K562 (cell line): Measurements from ENCODE around the gene ERN1. TPM values are rescaled to one million over a fixed set of nuclear protein-coding genes. Genes with fewer than 3 reads are reported as not detected.

Experiments
- CBFA2T2 ChIP-seq: fragments of 450-650 bp; conservative IDR thresholded peaks from 2 replicates; pipeline ENCODE4 v1.6.1; 2017; ENCODE audit warnings: mild to moderate bottlenecking
- CHD1 ChIP-seq: fragments of 200-600 bp; sonication (generic); IDR thresholded peaks from one replicate; pipeline ENCODE4 v1.6.1; 2012; ENCODE audit warnings: mild to moderate bottlenecking, moderate library complexity, low read length, inconsistent platforms
- DPF2 ChIP-seq: fragments of 450-650 bp; IDR thresholded peaks from 2 replicates; pipeline ENCODE4 v1.6.1; 2016
- E2F3 ChIP-seq: fragments of 250-450 bp; sonication (Bioruptor Pico); IDR thresholded peaks from 2 replicates; pipeline ENCODE4 v1.4.0; 2020; ENCODE audit warnings: mild to moderate bottlenecking
- ETV6 ChIP-seq, 3 experiments: fragments of 150-350 bp in 1 of 3; sonication (generic) in 1 of 3; formaldehyde crosslinking in 1 of 3; IDR thresholded peaks; 2 replicates each; pipeline versions ENCODE4 v1.6.1 to v1.8.0; 2014 to 2022; ENCODE audit warnings: borderline replicate concordance in 2 of 3, low read depth in 2 of 3, antibody characterized with exemption in 1 of 3, low read length in 1 of 3, mild to moderate bottlenecking in 1 of 3, missing genetic modification reagents in 1 of 3
- GABPA ChIP-seq: fragments of 200-800 bp; sonication (Bioruptor generic); conservative IDR thresholded peaks from 2 replicates; pipeline ENCODE4 v1.6.1; 2016; ENCODE audit warnings: low read depth, missing genetic modification characterization, missing compliant biosample characterization
- GTF2F1 ChIP-seq: IDR thresholded peaks from 2 replicates; pipeline ENCODE4 v1.6.1; 2011; ENCODE audit warnings: low read depth, low read length, improper control_type of control experiment
- MCM5 ChIP-seq: fragments of 450-650 bp; IDR thresholded peaks from 2 replicates; pipeline ENCODE4 v1.6.1; 2016; ENCODE audit warnings: low read depth
- MTA2 ChIP-seq: fragments of 450-650 bp; IDR thresholded peaks from 2 replicates; pipeline ENCODE4 v1.6.1; 2016; ENCODE audit warnings: low read depth
- MYC ChIP-seq, 2 experiments: fragments of 250-450 bp in 1 of 2; sonication (Bioruptor Pico) in 1 of 2; IDR thresholded peaks; 2 replicates each; pipeline versions ENCODE4 v1.5.1 to v1.6.1; 2012 to 2021; ENCODE audit warnings: low read depth in 2 of 2, borderline replicate concordance in 1 of 2, improper control_type of control experiment in 1 of 2, low read length in 1 of 2, mild to moderate bottlenecking in 1 of 2, moderate library complexity in 1 of 2
- NCOA4 ChIP-seq: fragments of 450-650 bp; IDR thresholded peaks from 2 replicates; pipeline ENCODE4 v1.6.1; 2018; ENCODE audit warnings: mild to moderate bottlenecking; ENCODE audit not compliant: partially characterized antibody
- NFE2 ChIP-seq: IDR thresholded peaks from 2 replicates; pipeline ENCODE4 v1.6.1; 2014; ENCODE audit warnings: antibody characterized with exemption, low read depth
- POLR3A ChIP-seq: IDR thresholded peaks from 2 replicates; pipeline ENCODE4 v1.6.1; 2011; ENCODE audit warnings: borderline replicate concordance, mild to moderate bottlenecking, moderate library complexity; ENCODE audit not compliant: insufficient read length, insufficient read depth; ENCODE audit errors: extremely low read depth
- SMARCA5 ChIP-seq: fragments of 450-650 bp; IDR thresholded peaks from 2 replicates; pipeline ENCODE4 v1.6.1; 2016
- SMARCC2 ChIP-seq: fragments of 450-650 bp; IDR thresholded peaks from 2 replicates; pipeline ENCODE4 v1.6.1; 2017; ENCODE audit warnings: antibody characterized with exemption, moderate library complexity, mild to moderate bottlenecking, low read depth
- SREBF1 ChIP-seq: fragments of 150-350 bp; IDR thresholded peaks from 2 replicates; pipeline ENCODE4 v1.6.1; 2014; ENCODE audit warnings: antibody characterized with exemption, low read depth, low read length, borderline replicate concordance
- TRIM28 ChIP-seq: fragments of 450-650 bp; IDR thresholded peaks from 2 replicates; pipeline ENCODE4 v1.6.1; 2017
- TSC22D4 ChIP-seq: fragments of 450-650 bp; IDR thresholded peaks from 2 replicates; pipeline ENCODE4 v1.6.1; 2016; ENCODE audit warnings: missing genetic modification characterization, missing biosample characterization, control low read depth
- ZBTB9 ChIP-seq: fragments of 450-650 bp; formaldehyde crosslinking; IDR thresholded peaks from 2 replicates; pipeline ENCODE4 v1.4.0; 2020; ENCODE audit warnings: mild to moderate bottlenecking, moderate library complexity
- ZFP30 ChIP-seq: fragments of 250-450 bp; sonication (Bioruptor Pico); IDR thresholded peaks from 2 replicates; pipeline ENCODE4 v1.8.0; 2022; ENCODE audit warnings: moderate library complexity, mild to moderate bottlenecking, inconsistent platforms, borderline replicate concordance
- ZKSCAN1 ChIP-seq: fragments of 150-350 bp; IDR thresholded peaks from 2 replicates; pipeline ENCODE4 v1.6.1; 2016; ENCODE audit warnings: low read depth, low read length
- ZKSCAN8 ChIP-seq: fragments of 200-800 bp; sonication (Bioruptor generic); IDR thresholded peaks from 2 replicates; pipeline ENCODE4 v1.6.1; 2016; ENCODE audit warnings: missing genetic modification characterization, missing compliant biosample characterization
- ZNF12 ChIP-seq: sonication (generic); formaldehyde crosslinking; IDR thresholded peaks from 2 replicates; pipeline ENCODE4 v1.4.0; 2020; ENCODE audit warnings: mild to moderate bottlenecking, missing genetic modification reagents
- ZNF212 ChIP-seq: fragments of 450-650 bp; formaldehyde crosslinking; IDR thresholded peaks from 2 replicates; pipeline ENCODE4 v1.4.0; 2020; ENCODE audit warnings: mild to moderate bottlenecking
- polyA plus RNA-seq, 8 experiments: library from polyadenylated mRNA; depleted of rRNA in 4 of 8; stranded (reverse) in 5 of 8; unstranded in 3 of 8; fragments of >200 nt; fragmentation: Nextera tagmentation in 2 of 8; fragmentation: Illumina TruSeq in 1 of 8; extraction: Ambion mirVana in 2 of 8; extraction: Trizol in 1 of 8; gene quantifications; 2 replicates each; pipeline versions ENCODE4 v1.2.1 to v1.2.3, GENCODE V29; 2011 to 2014; ENCODE audit warnings: inconsistent platforms in 1 of 8, missing spikeins in 1 of 8
- total RNA-seq, 7 experiments: library from RNA; depleted of rRNA in 6 of 7; stranded (reverse); fragments of >200 nt in 6 of 7; fragmentation: Illumina TruSeq in 2 of 7; extraction: Trizol in 2 of 7; gene quantifications; 2 replicates each; pipeline versions ENCODE4 v1.2.1 to v1.2.3, GENCODE V29; 2011 to 2021; ENCODE audit warnings: low replicate concordance in 1 of 7
- TF ChIP-seq, protein P1 (sequence below): fragments of 250-450 bp; sonication (Bioruptor Pico); IDR thresholded peaks from 2 replicates; pipeline ENCODE4 v1.5.1; 2021; ENCODE audit warnings: mild to moderate bottlenecking
- TF ChIP-seq, protein P2 (sequence below): fragments of 450-650 bp; formaldehyde crosslinking; IDR thresholded peaks from 2 replicates; pipeline ENCODE4 v1.4.0; 2022; ENCODE audit warnings: missing genetic modification characterization

Gene ERN1
- total and polyA plus RNA-seq, 9 of the 15 experiments (the other 6 are each of a cell fraction or from before 2014, with no cell fraction given) = 2.1 to 22.5 (median 7.3) TPM

DNA sequence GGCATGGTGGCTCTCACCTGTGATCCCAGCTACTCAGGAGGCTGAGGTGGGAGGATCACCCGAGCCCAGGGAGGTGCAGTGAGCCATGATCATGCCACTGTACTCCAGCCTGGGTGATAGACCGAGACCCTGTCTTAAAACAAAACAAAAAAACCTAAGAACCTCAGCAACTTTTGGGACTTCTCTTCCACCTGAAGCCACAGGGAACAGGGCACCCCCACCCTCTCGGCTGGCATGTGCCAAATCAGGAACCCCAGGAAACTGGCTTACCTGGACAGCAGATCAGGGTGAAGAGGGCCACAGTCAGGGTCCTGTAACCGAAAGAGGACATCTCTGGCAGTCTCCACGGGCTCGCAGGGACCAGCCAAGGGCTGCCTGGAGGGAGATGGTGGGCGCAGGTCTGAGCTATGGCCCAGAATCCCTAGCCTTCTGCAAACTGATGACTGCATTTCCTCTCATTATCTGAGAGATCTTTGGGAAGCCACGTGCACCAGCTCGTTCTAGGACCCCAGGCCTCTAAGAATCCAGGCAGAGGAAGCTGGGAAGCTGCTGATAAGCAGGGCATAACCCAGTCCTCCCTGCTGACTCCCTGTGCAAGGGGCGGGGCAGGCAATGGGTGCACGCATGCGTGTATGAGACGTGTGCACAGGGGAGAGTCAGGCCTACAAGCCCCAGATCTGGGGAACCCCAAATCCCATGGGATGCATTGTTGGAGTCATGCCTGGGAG, 123.4 kb downstream of the ERN1 start (continued):
- TF ChIP-seq SMARCC2 (peak; percentile 27; the same call in 1 of the 2 replicates), TSC22D4 (tag) (no peak), CBFA2T2 (peak; percentile 85), CHD1 (peak; percentile 61), NCOA4 (no peak), ZKSCAN1 (no peak), SREBF1 (no peak), POLR3A (no peak), ZKSCAN8 (CRISPR knock-in tag) (no peak), MYC (IDR thresholded peaks at IDR 0.05; ENCODE audit: low read depth, low read length) (peak; percentile 98), MYC (CRISPR knock-in tag; IDR thresholded peaks at IDR 0.05; ENCODE audit: borderline replicate concordance, low read depth) (peak; percentile 50; the same call in 1 of the 2 replicates), ZFP30 (CRISPR knock-in tag) (no peak), NFE2 (peak; percentile 42; the same call in 1 of the 2 replicates), ZNF12 (CRISPR knock-in tag) (0 out of 2 replicates have a peak, but pooled peaks have one; percentile 54), GABPA (tag) (no peak), SMARCA5 (no peak), ZBTB9 (CRISPR knock-in tag) (peak; percentile 75; the same call in 1 of the 2 replicates), GTF2F1 (no peak), ETV6 (IDR thresholded peaks at IDR 0.05; ENCODE audit: borderline replicate concordance in 1 of 2, low read depth in 2 of 2, low read length in 1 of 2) (no peak), ETV6 (CRISPR knock-in tag; IDR thresholded peaks at IDR 0.05; ENCODE audit: borderline replicate concordance) (no peak), E2F3 (CRISPR knock-in tag) (no peak), ZNF212 (CRISPR knock-in tag) (no peak), MTA2 (peak; percentile 78), TRIM28 (no peak), DPF2 (peak; percentile 93), MCM5 (no peak)
- TF ChIP-seq, protein P1, sequence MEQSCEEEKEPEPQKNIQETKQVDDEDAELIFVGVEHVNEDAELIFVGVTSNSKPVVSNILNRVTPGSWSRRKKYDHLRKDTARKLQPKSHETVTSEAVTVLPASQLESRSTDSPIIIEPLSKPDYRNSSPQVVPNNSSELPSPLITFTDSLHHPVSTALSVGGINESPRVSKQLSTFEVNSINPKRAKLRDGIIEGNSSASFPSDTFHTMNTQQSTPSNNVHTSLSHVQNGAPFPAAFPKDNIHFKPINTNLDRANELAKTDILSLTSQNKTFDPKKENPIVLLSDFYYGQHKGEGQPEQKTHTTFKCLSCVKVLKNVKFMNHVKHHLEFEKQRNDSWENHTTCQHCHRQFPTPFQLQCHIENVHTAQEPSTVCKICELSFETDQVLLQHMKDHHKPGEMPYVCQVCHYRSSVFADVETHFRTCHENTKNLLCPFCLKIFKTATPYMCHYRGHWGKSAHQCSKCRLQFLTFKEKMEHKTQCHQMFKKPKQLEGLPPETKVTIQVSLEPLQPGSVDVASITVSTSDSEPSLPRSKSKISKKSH (CRISPR knock-in tag) = no peak
- TF ChIP-seq, protein P2, sequence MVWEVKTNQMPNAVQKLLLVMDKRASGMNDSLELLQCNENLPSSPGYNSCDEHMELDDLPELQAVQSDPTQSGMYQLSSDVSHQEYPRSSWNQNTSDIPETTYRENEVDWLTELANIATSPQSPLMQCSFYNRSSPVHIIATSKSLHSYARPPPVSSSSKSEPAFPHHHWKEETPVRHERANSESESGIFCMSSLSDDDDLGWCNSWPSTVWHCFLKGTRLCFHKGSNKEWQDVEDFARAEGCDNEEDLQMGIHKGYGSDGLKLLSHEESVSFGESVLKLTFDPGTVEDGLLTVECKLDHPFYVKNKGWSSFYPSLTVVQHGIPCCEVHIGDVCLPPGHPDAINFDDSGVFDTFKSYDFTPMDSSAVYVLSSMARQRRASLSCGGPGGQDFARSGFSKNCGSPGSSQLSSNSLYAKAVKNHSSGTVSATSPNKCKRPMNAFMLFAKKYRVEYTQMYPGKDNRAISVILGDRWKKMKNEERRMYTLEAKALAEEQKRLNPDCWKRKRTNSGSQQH = no peak
